WTC11 (cell line): ENCODE measurements around the gene NPAS2. TPM values are rescaled to one million over a fixed set of nuclear protein-coding genes. Genes with fewer than 3 reads are reported as not detected.

Experiments used
- ATAC-seq: fragments of 200-7000 bp; cut with Tn5 transposase; 2 replicates; pipeline ENCODE4 v1.10.0; 2021; ENCODE audit warnings: mild to moderate bottlenecking, moderate library complexity
- CTCF ChIA-PET: fragments of 300-600 bp; sonication (Branson Sonifier 250); formaldehyde crosslinking; loops from one replicate; lab custom pipeline; 2021; ENCODE audit warnings: antibody characterized with exemption; lab: Charles Lee
- POLR2A ChIA-PET: fragments of 350-600 bp; sonication (Branson Sonifier 250); formaldehyde crosslinking; loops from one replicate; lab custom pipeline; 2021; ENCODE audit warnings: antibody characterized with exemption; lab: Charles Lee
- DNase-seq: peaks from one replicate; pipeline ENCODE4 v3.0.0; 2021; ENCODE audit warnings: low spot score
- H3K27ac Mint-ChIP-seq: 2 replicates; pipeline ENCODE4 v1.8.0; 2021; ENCODE audit warnings: mixed read lengths
- H3K27me3 Mint-ChIP-seq: 2 replicates; pipeline ENCODE4 v1.8.0; 2021; ENCODE audit warnings: low read depth, mild to moderate bottlenecking, moderate library complexity, mixed read lengths
- H3K36me3 Mint-ChIP-seq: 2 replicates; pipeline ENCODE4 v1.8.0; 2021; ENCODE audit warnings: mixed read lengths
- H3K4me1 Mint-ChIP-seq: 2 replicates; pipeline ENCODE4 v1.8.0; 2022; ENCODE audit warnings: mixed read lengths
- H3K4me3 Mint-ChIP-seq: 2 replicates; pipeline ENCODE4 v1.8.0; 2021; ENCODE audit warnings: mild to moderate bottlenecking, moderate library complexity, mixed read lengths
- H3K9me3 Mint-ChIP-seq: 2 replicates; pipeline ENCODE4 v1.8.0; 2021; ENCODE audit warnings: mixed read lengths
- E2F1 ChIP-seq: sonication (generic); formaldehyde crosslinking; IDR thresholded peaks from 2 replicates; pipeline ENCODE4 v1.8.0; 2022; ENCODE audit warnings: mild to moderate bottlenecking, missing genetic modification reagents
- E2F5 ChIP-seq: sonication (generic); formaldehyde crosslinking; IDR thresholded peaks from 2 replicates; pipeline ENCODE4 v1.8.1; 2022; ENCODE audit warnings: mild to moderate bottlenecking, moderate library complexity, missing genetic modification reagents
- FOXP4 ChIP-seq: sonication (generic); formaldehyde crosslinking; IDR thresholded peaks from 2 replicates; pipeline ENCODE4 v1.8.0; 2022; ENCODE audit warnings: mild to moderate bottlenecking, missing genetic modification reagents
- GRHL2 ChIP-seq: fragments of 250-450 bp; sonication (Bioruptor Pico); IDR thresholded peaks from 2 replicates; pipeline ENCODE4 v1.8.0; 2022; ENCODE audit warnings: mild to moderate bottlenecking, moderate library complexity; ENCODE audit not compliant: insufficient replicate concordance, severe bottlenecking
- HMGA2 ChIP-seq: fragments of 250-450 bp; sonication (Bioruptor Pico); IDR thresholded peaks from 2 replicates; pipeline ENCODE4 v1.4.0; 2021; ENCODE audit warnings: mild to moderate bottlenecking, moderate library complexity
- JAZF1 ChIP-seq: fragments of 250-450 bp; sonication (Bioruptor Pico); IDR thresholded peaks from 2 replicates; pipeline ENCODE4 v1.9.0; 2021; ENCODE audit warnings: moderate library complexity, mild to moderate bottlenecking, inconsistent platforms
- NFYB ChIP-seq: sonication (generic); formaldehyde crosslinking; conservative IDR thresholded peaks from 2 replicates; pipeline ENCODE4 v1.8.0; 2022; ENCODE audit warnings: low read depth, missing genetic modification reagents
- NR2C2 ChIP-seq: sonication (generic); formaldehyde crosslinking; IDR thresholded peaks from 2 replicates; pipeline ENCODE4 v1.8.0; 2022; ENCODE audit warnings: mild to moderate bottlenecking, missing genetic modification reagents
- OVOL2 ChIP-seq: fragments of 250-450 bp; sonication (Bioruptor Pico); IDR thresholded peaks from 2 replicates; pipeline ENCODE4 v1.9.0; 2021; ENCODE audit warnings: mild to moderate bottlenecking, borderline replicate concordance
- PRRX2 ChIP-seq: fragments of 250-450 bp; sonication (Bioruptor Pico); IDR thresholded peaks from 2 replicates; pipeline ENCODE4 v1.8.0; 2021; ENCODE audit warnings: mild to moderate bottlenecking
- SP1 ChIP-seq: sonication (generic); formaldehyde crosslinking; conservative IDR thresholded peaks from 2 replicates; pipeline ENCODE4 v1.8.1; 2022; ENCODE audit warnings: missing genetic modification reagents
- TP53 ChIP-seq: sonication (generic); formaldehyde crosslinking; IDR thresholded peaks from 2 replicates; pipeline ENCODE4 v1.8.1; 2023; ENCODE audit warnings: mild to moderate bottlenecking, missing genetic modification reagents
- ZNF281 ChIP-seq: sonication (generic); formaldehyde crosslinking; IDR thresholded peaks from 2 replicates; pipeline ENCODE4 v1.8.0; 2023; ENCODE audit warnings: mild to moderate bottlenecking, missing genetic modification reagents
- ZNF416 ChIP-seq: fragments of 250-450 bp; sonication (Bioruptor Pico); IDR thresholded peaks from 2 replicates; pipeline ENCODE4 v1.9.0; 2021; ENCODE audit warnings: mild to moderate bottlenecking, inconsistent platforms
- ZNF671 ChIP-seq: fragments of 250-450 bp; sonication (Bioruptor Pico); IDR thresholded peaks from 2 replicates; pipeline ENCODE4 v1.8.0; 2021; ENCODE audit warnings: mild to moderate bottlenecking
- total RNA-seq: library from RNA; stranded (reverse); gene quantifications from 3 replicates; pipeline ENCODE4 v1.2.3, GENCODE V29; 2021
- TF ChIP-seq, protein P1 (sequence below): sonication (generic); formaldehyde crosslinking; IDR thresholded peaks from 2 replicates; pipeline ENCODE4 v1.8.1; 2023; ENCODE audit warnings: mild to moderate bottlenecking, missing genetic modification reagents
- TF ChIP-seq, protein P2 (sequence below): sonication (generic); formaldehyde crosslinking; conservative IDR thresholded peaks from 2 replicates; pipeline ENCODE4 v1.8.1; 2022; ENCODE audit warnings: mild to moderate bottlenecking, missing genetic modification reagents
- TF ChIP-seq, protein P3 (sequence below): fragments of 250-450 bp; sonication (Bioruptor Pico); IDR thresholded peaks from 2 replicates; pipeline ENCODE4 v1.9.0; 2021; ENCODE audit warnings: mild to moderate bottlenecking

Gene NPAS2
- total RNA-seq, 1 experiment from 2014 or later: 2.6 TPM

DNA sequence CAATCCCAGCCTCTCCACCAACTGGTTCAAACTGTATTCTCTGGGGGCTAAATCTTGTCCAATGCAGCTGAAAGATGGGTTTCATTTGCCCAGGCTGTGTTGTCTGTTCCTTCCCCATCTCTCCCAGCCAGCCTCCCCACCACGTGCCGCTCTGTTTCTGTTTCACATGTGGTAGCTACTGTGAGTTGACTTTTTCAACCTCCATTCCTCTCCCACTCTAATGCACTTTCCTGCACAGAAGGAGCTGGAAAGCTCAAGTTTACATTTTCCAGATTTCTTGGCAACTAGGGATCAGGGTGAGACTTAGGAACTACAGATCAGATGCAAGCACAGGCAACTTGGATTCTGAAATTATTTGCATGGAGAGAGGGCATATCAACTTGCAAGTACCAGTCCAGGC lies 19.0 kb upstream of the NPAS2 start (continued):
- TF ChIP-seq ZNF281 (CRISPR knock-in tag): no peak
- TF ChIP-seq, protein P1, sequence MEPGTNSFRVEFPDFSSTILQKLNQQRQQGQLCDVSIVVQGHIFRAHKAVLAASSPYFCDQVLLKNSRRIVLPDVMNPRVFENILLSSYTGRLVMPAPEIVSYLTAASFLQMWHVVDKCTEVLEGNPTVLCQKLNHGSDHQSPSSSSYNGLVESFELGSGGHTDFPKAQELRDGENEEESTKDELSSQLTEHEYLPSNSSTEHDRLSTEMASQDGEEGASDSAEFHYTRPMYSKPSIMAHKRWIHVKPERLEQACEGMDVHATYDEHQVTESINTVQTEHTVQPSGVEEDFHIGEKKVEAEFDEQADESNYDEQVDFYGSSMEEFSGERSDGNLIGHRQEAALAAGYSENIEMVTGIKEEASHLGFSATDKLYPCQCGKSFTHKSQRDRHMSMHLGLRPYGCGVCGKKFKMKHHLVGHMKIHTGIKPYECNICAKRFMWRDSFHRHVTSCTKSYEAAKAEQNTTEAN (CRISPR knock-in tag): no peak
- no peak for TF ChIP-seq ZNF416 (CRISPR knock-in tag)
- no peak for TF ChIP-seq JAZF1 (CRISPR knock-in tag)
- no peak for TF ChIP-seq NFYB (CRISPR knock-in tag)
- TF ChIP-seq, protein P2, sequence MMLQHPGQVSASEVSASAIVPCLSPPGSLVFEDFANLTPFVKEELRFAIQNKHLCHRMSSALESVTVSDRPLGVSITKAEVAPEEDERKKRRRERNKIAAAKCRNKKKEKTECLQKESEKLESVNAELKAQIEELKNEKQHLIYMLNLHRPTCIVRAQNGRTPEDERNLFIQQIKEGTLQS (CRISPR knock-in tag): no peak
- TF ChIP-seq FOXP4 (CRISPR knock-in tag): no peak
- TF ChIP-seq, all 79 proteins: peak for 0

DNA sequence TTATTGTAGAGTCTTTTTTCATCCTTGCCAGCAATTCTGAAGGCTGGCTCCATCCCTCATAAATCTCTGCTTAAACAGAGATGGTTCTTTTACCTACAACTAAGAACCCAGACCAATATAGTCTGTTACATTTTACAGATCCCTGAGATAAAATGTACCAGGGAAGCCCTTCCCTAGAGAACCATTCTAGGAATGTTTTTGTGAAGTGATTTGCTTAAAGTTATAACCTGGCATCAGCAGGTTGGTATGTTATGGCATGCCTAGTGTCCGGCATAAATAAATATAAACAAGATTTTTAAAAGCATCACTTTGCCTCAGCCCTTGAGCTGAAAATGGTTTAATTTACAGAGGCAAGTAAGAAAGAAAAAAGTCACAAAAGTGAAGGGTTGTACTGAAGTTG lies 18.5 kb upstream of the NPAS2 start:
- TF ChIP-seq ZNF416 (CRISPR knock-in tag) (no peak), OVOL2 (CRISPR knock-in tag) (no peak), E2F1 (CRISPR knock-in tag) (no peak), PRRX2 (CRISPR knock-in tag) (no peak), HMGA2 (no peak), GRHL2 (CRISPR knock-in tag) (no peak), NR2C2 (CRISPR knock-in tag) (no peak), TP53 (CRISPR knock-in tag) (no peak), SP1 (CRISPR knock-in tag) (no peak), E2F5 (CRISPR knock-in tag) (no peak), NFYB (CRISPR knock-in tag) (no peak), ZNF671 (no peak)
- TF ChIP-seq, protein P3, sequence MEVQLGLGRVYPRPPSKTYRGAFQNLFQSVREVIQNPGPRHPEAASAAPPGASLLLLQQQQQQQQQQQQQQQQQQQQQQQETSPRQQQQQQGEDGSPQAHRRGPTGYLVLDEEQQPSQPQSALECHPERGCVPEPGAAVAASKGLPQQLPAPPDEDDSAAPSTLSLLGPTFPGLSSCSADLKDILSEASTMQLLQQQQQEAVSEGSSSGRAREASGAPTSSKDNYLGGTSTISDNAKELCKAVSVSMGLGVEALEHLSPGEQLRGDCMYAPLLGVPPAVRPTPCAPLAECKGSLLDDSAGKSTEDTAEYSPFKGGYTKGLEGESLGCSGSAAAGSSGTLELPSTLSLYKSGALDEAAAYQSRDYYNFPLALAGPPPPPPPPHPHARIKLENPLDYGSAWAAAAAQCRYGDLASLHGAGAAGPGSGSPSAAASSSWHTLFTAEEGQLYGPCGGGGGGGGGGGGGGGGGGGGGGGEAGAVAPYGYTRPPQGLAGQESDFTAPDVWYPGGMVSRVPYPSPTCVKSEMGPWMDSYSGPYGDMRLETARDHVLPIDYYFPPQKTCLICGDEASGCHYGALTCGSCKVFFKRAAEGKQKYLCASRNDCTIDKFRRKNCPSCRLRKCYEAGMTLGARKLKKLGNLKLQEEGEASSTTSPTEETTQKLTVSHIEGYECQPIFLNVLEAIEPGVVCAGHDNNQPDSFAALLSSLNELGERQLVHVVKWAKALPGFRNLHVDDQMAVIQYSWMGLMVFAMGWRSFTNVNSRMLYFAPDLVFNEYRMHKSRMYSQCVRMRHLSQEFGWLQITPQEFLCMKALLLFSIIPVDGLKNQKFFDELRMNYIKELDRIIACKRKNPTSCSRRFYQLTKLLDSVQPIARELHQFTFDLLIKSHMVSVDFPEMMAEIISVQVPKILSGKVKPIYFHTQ (CRISPR knock-in tag): no peak
- Mint-ChIP-seq H3K9me3 (no peaks in the 10 kb centered on the region), H3K36me3 (no peaks in the 10 kb centered on the region), H3K4me3 (no peak overlapping the region), H3K4me1 (peaks cover 8% of the 10 kb centered on the region), H3K27ac (no peak overlapping the region), H3K27me3 (no peaks in the 10 kb centered on the region)
- ChIA-PET CTCF (no interaction called here), POLR2A (no interaction called here)
- DNase-seq (no peak), ATAC-seq (no peak)
